ENCODE measurements around the gene PRL. TPM values are rescaled to one million over a fixed set of nuclear protein-coding genes. Genes with fewer than 3 reads are reported as not detected.

The PRL gene
- total and polyA plus RNA-seq, 2 of the 8 experiments (the other 6 are each of a cell fraction or from before 2014, with no cell fraction given), result not detected

DNA sequence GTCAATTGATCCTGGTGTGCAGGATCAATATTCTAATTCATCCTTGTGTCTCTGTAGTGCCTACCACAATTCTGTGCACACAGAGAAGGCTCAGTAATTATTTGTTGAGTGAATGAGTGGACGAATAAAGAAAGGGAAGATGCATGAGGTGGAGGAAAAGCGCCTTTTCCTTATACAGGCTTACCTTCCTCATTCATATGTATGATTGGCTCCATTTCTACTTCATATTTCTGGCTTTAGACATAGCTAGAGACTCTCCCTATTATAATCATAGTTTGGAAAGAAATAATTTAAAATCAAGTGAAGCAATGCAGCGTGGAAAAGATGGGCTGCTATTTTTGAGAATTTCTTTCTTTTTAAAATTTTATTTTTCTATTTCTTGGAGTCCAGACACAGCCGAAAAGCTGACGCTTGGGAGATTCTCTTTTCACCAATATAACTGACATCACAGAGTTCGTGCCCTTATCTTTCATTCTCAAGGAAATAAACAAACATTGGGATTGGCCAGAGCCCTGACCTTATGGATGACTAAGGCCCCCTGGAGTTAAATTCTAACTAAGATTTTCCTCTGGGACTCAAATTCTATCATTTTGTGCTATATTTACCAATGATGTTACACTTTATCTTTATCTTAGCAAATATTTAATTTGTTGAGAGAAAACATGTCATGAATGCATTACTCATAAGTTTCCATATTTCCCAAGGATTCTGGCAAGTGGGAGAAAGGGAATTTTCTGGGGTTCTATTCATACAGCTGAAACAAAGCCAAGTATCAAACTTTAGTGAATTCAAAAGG is 48.1 kb downstream of the PRL start:
- H3K4me2 ChIP-seq (ENCODE audit: insufficient read depth in 1 of 2, low read depth in 2 of 2, low read length in 2 of 2), result no peak overlapping the region
- no peak for FAIRE-seq
- H2AFZ ChIP-seq (ENCODE audit: low read length), result no peak overlapping the region
- no peak overlapping the region for H4K5ac ChIP-seq (ENCODE audit: insufficient read length, low read depth, low read length)
- no peak overlapping the region for H3K14ac ChIP-seq (ENCODE audit: insufficient read length)
- H3K27me3 ChIP-seq (replicated peaks in 1 of 4; ENCODE audit: control insufficient read depth in 3 of 4, extremely low read depth in 1 of 4, insufficient read depth in 3 of 4, low read length in 3 of 4), result no peaks in the 10 kb centered on the region
- no peaks in the 10 kb centered on the region for H3K9me3 ChIP-seq (ENCODE audit: insufficient read depth in 2 of 2, low read depth in 1 of 2, low read length in 1 of 2)
- peak overlapping the region; percentile 61 for H2BK120ac ChIP-seq (replicated peaks; ENCODE audit: low read depth, low read length)
- no peak overlapping the region for H3K4me3 ChIP-seq (ENCODE audit: extremely low read depth in 1 of 4, insufficient read depth in 2 of 4, low read depth in 3 of 4, low read length in 4 of 4)
- H4K8ac ChIP-seq (ENCODE audit: extremely low read depth, insufficient read depth, low read length), result no peak overlapping the region
- no peak overlapping the region for H2BK12ac ChIP-seq (ENCODE audit: low read depth, low read length)
- POLR2A ChIA-PET (ENCODE audit: partially characterized antibody), result no interaction called here
- CTCF ChIA-PET (ENCODE audit: partially characterized antibody), result interaction anchor here (1.4 kb wide), 1 partner anchor 312 kb away, joined by 5 read pairs; no protein-coding TSS in a partner anchor
- DNase-seq (ENCODE audit: low read depth in 1 of 2, low spot score in 2 of 2), result no peak
- H3K4me1 ChIP-seq (replicated peaks in 1 of 4; ENCODE audit: control insufficient read depth in 3 of 4, insufficient read depth in 4 of 4, low read length in 3 of 4), result peaks cover 0 to 12% (median 6%) of the 10 kb centered on the region in 4 experiments; a peak in 4 of 7 replicates
- H3K23me2 ChIP-seq (ENCODE audit: low read depth, low read length), result no peaks in the 10 kb centered on the region; the same call in 1 of the 2 replicates
- no peaks in the 10 kb centered on the region for H3K79me1 ChIP-seq (ENCODE audit: low read depth, low read length)
- H3K79me2 ChIP-seq (ENCODE audit: control insufficient read depth in 1 of 2, insufficient read depth in 2 of 2, low read length in 2 of 2), result no peaks in the 10 kb centered on the region
- no peak overlapping the region for H3K9ac ChIP-seq (replicated peaks in 1 of 4; ENCODE audit: extremely low read depth in 1 of 4, low read depth in 3 of 4, low read length in 3 of 4)
- H2AK5ac ChIP-seq (ENCODE audit: low read depth, low read length), result no peak overlapping the region
- no peak overlapping the region for H3K4ac ChIP-seq (replicated peaks; ENCODE audit: insufficient read length, low read depth, low read length)
- H3K23ac ChIP-seq (ENCODE audit: insufficient read length), result no peak overlapping the region
- H3K18ac ChIP-seq (ENCODE audit: extremely low read depth, low read length), result no peak overlapping the region
- H2BK20ac ChIP-seq (ENCODE audit: low read length), result no peak overlapping the region
- H3K56ac ChIP-seq (replicated peaks; ENCODE audit: insufficient read length, low read depth, low read length), result no peak overlapping the region
- 74% methylated on average over 6 of the region's 6 CpGs; no CpG with 5 or more reads in 1 of the 2 experiments for WGBS, 2 experiments (ENCODE audit: extremely low coverage in 1 of 2, insufficient coverage in 1 of 2, insufficient read length in 1 of 2, insufficient replicate concordance in 2 of 2, low coverage in 1 of 2, low lambda C conversion rate in 2 of 2, missing lambda C conversion rate in 1 of 2)
- H4K20me1 ChIP-seq (replicated peaks in 1 of 2; ENCODE audit: control insufficient read depth in 1 of 2, insufficient read depth in 2 of 2, low read length in 2 of 2), result no peaks in the 10 kb centered on the region
- no peak overlapping the region for H3K27ac ChIP-seq (ENCODE audit: low read depth, low read length)
- no peaks in the 10 kb centered on the region for H3K36me3 ChIP-seq (ENCODE audit: control insufficient read depth in 2 of 4, insufficient read depth in 4 of 4, low read length in 3 of 4)
- no peak overlapping the region for H2BK15ac ChIP-seq (ENCODE audit: low read length)
- H2BK5ac ChIP-seq (ENCODE audit: low read depth, low read length), result no peak overlapping the region
- no peak overlapping the region for H4K91ac ChIP-seq (replicated peaks; ENCODE audit: insufficient read length, low read length)
- no peak for TF ChIP-seq CTBP2 (IDR thresholded peaks at IDR 0.05; ENCODE audit: borderline replicate concordance, insufficient read depth, insufficient read length, low read length)
- no peak for TF ChIP-seq SP2 (IDR thresholded peaks at IDR 0.05; ENCODE audit: low read length)
- TF ChIP-seq TAF7 (optimal IDR thresholded peaks at IDR 0.05; ENCODE audit: borderline replicate concordance, low read depth, low read length), result no peak
- TF ChIP-seq USF2 (IDR thresholded peaks at IDR 0.05; ENCODE audit: low read length), result no peak
- no peak for TF ChIP-seq PHF8 (conservative IDR thresholded peaks at IDR 0.05; ENCODE audit: low read depth, low read length)
- TF ChIP-seq RXRA (IDR thresholded peaks at IDR 0.05; ENCODE audit: insufficient read depth, low read depth, low read length), result no peak
- TF ChIP-seq RFX5 (IDR thresholded peaks at IDR 0.05; ENCODE audit: borderline replicate concordance, low read depth, low read length), result no peak
- TF ChIP-seq EZH2 (IDR thresholded peaks at IDR 0.05; ENCODE audit: low read depth, low read length, severe bottlenecking), result no peak
- TF ChIP-seq RBBP5 (IDR thresholded peaks at IDR 0.05; ENCODE audit: borderline replicate concordance, low read depth, low read length), result no peak
- TF ChIP-seq TCF12 (IDR thresholded peaks at IDR 0.05; ENCODE audit: low read depth, low read length), result no peak
- no peak for TF ChIP-seq SRF (IDR thresholded peaks at IDR 0.05; ENCODE audit: low read depth, low read length)
